BJ (cell line): ENCODE data around the gene TCF19. TPM values are rescaled to one million over a fixed set of nuclear protein-coding genes. Genes with fewer than 3 reads are reported as not detected.

ENCODE experiments used
- CTCF ChIA-PET: fragments of 350-600 bp; formaldehyde crosslinking; extraction: SDS; loops from one replicate; lab custom pipeline; 2021; ENCODE audit warnings: antibody characterized with exemption, inconsistent platforms; lab: Yijun Ruan, JAX
- POLR2A ChIA-PET: fragments of 300-600 bp; sonication (Branson Sonifier 250); formaldehyde crosslinking; extraction: SDS; loops from one replicate; lab custom pipeline; 2021; ENCODE audit warnings: antibody characterized with exemption; lab: Charles Lee
- DNase-seq: peaks from one replicate; pipeline ENCODE4 v3.0.0-alpha.2; 2011; ENCODE audit warnings: low read depth
- H3K27me3 ChIP-seq: 2 replicates; pipeline ENCODE4 v1.6.0; 2011; ENCODE audit warnings: low read length; ENCODE audit not compliant: control insufficient read depth, insufficient read depth
- H3K36me3 ChIP-seq: 2 replicates; pipeline ENCODE4 v1.5.1; 2011; ENCODE audit warnings: low read length; ENCODE audit not compliant: control insufficient read depth, insufficient read depth
- H3K4me3 ChIP-seq: 2 replicates; pipeline ENCODE4 v1.5.1; 2011; ENCODE audit warnings: low read depth, mild to moderate bottlenecking, control low read depth, low read length
- polyA plus RNA-seq: library from polyadenylated mRNA; depleted of rRNA; stranded (reverse); fragments of >200 nt; gene quantifications from 2 replicates; pipeline ENCODE4 v1.2.3, GENCODE V29; 2011
- TF ChIP-seq, protein P1 (sequence below): IDR thresholded peaks from 2 replicates; pipeline ENCODE4 v1.5.1; 2011; ENCODE audit warnings: low read depth, mild to moderate bottlenecking, control low read depth, inconsistent platforms, low read length, moderate library complexity; ENCODE audit not compliant: insufficient read depth

TCF19 gene
- polyA plus RNA-seq, 1 experiment: 10.4 TPM

DNA sequence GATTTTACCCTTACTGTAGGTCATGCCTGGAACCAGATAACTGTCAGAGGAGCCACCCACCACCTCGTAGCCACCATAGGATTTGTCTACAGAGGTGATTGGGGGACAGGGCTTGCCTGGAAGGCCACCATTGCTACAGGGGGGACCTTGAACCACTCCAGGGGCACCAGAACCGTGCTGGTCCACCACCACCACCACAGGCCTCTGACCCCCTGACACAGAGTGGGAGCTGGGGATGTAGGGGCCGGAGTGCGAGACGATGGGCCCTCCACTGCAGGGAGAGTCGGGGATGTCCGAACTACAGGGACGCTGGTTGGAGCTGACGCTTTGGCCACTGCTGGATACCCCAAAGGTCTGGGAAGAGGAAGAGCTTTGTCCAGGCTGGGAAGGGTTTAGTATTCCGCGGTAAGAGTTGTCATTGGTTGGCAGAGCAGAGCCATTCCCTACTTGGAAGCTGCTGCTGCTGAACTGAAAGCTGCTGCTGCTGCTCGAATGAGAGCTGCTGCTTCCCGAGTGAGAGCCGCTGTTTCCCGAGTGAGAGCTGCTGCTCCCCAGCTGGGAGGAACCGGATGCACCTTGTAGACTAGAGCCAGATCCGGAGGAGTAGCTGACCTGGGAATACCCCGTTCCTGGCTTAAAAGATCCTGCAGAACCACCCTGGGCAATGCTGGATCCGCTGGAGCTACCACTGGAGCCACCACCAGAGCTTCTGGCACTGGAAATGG lies 41.6 kb upstream of the TCF19 start:
- H3K36me3 ChIP-seq: no peaks in the 10 kb centered on the region; the same call in 1 of the 2 replicates
- H3K27me3 ChIP-seq: no peaks in the 10 kb centered on the region
- POLR2A ChIA-PET: interaction anchor here (0.7 kb wide), 1 partner anchor 299 kb away, joined by 3 read pairs; no protein-coding TSS in a partner anchor
- TF ChIP-seq, protein P1, sequence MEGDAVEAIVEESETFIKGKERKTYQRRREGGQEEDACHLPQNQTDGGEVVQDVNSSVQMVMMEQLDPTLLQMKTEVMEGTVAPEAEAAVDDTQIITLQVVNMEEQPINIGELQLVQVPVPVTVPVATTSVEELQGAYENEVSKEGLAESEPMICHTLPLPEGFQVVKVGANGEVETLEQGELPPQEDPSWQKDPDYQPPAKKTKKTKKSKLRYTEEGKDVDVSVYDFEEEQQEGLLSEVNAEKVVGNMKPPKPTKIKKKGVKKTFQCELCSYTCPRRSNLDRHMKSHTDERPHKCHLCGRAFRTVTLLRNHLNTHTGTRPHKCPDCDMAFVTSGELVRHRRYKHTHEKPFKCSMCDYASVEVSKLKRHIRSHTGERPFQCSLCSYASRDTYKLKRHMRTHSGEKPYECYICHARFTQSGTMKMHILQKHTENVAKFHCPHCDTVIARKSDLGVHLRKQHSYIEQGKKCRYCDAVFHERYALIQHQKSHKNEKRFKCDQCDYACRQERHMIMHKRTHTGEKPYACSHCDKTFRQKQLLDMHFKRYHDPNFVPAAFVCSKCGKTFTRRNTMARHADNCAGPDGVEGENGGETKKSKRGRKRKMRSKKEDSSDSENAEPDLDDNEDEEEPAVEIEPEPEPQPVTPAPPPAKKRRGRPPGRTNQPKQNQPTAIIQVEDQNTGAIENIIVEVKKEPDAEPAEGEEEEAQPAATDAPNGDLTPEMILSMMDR: no peak
- no peak overlapping the region for H3K4me3 ChIP-seq
- CTCF ChIA-PET: interaction anchor here (0.8 to 6.6 kb wide), 8 partner anchors 9 to 49 kb away, joined by 3 to 33 read pairs (median 14); partner anchors contain the start of gene PSORS1C2
- DNase-seq: no peak

DNA sequence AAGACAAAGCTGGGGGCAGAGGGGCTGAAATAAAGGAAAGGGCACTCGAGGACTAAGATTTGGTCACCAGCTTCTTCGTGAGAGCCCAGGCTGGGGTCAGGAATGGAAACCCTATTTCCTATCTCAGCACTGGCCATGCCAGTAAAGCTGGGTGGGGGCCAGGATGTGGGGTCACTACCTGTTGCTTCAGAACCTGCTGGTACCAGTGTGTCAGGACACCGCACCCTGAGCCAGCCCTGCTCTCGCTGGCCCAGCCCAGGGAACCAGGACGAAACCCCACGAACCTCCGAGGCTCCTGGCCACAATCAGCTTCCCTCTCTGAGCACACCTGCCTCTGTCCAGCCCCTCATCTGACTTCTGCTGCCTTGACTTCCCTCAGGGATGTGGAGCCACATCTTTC lies 40.2 kb upstream of the TCF19 start:
- DNase-seq: no peak
- ChIA-PET CTCF (interaction anchor here (0.8 to 6.6 kb wide), 6 partner anchors 9 to 74 kb away, joined by 3 to 33 read pairs (median 4); no protein-coding TSS in a partner anchor), POLR2A (no interaction called here)
- Histone ChIP-seq H3K27me3 (no peaks in the 10 kb centered on the region), H3K36me3 (no peaks in the 10 kb centered on the region; the same call in 1 of the 2 replicates), H3K4me3 (no peak overlapping the region)
- TF ChIP-seq, protein P1: no peak

DNA sequence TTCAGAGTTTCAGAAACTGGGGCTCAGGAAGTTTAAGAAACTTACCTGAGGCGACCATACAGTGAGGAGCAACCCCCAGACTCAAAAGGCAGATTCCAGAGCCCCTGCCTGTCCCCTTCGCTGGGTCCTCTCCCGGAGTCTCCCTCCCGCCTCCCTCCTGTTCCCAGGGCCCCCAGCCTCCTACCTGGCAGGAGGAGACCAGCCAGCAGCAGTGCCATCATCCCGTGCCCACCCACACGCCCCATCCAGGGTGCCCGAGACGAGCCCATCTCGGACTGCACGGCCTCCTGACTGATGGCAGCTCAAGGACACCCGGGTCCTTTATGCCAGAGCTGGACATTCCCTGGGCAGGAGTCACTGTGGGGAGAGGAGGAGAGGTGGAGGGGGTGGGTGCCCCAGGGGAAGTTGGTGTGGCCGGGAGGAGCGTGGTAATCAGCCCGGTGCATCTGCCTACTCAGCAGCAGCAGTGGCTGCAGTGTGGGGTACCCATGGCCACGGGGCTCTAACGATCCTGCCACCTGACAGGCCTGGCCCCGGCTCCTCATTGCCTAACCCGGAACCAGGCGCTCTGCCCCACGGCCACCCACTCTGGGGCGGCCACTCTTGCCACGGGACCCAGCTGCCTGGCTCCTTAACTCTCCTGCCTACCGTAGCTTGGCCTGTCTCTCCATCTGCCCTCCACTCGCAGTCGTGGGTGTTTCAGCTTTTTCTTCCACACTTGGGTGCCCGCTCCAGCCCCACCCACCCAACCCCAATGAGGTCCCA lies 38.1 kb upstream of the TCF19 start, which contains the start of gene CDSN:
TSS of gene CDSN (minus strand) at position 296 of the 765 bp plus-strand sequence. CDS start at position 269, 27 bp downstream.
- Histone ChIP-seq H3K27me3 (no peaks in the 10 kb centered on the region), H3K4me3 (no peak within 1 kb of the TSS), H3K36me3 (no peaks in the 10 kb centered on the region; the same call in 1 of the 2 replicates)
- no peak for DNase-seq
- ChIA-PET POLR2A (interaction anchor here (0.6 kb wide), 1 partner anchor 10 kb away, joined by 11 read pairs; no protein-coding TSS in a partner anchor), CTCF (interaction anchor here (1.5 to 2.4 kb wide), 3 partner anchors 33 to 205 kb away, joined by 3 to 7 read pairs (median 5); no protein-coding TSS in a partner anchor)
- TF ChIP-seq, protein P1: no peak

DNA sequence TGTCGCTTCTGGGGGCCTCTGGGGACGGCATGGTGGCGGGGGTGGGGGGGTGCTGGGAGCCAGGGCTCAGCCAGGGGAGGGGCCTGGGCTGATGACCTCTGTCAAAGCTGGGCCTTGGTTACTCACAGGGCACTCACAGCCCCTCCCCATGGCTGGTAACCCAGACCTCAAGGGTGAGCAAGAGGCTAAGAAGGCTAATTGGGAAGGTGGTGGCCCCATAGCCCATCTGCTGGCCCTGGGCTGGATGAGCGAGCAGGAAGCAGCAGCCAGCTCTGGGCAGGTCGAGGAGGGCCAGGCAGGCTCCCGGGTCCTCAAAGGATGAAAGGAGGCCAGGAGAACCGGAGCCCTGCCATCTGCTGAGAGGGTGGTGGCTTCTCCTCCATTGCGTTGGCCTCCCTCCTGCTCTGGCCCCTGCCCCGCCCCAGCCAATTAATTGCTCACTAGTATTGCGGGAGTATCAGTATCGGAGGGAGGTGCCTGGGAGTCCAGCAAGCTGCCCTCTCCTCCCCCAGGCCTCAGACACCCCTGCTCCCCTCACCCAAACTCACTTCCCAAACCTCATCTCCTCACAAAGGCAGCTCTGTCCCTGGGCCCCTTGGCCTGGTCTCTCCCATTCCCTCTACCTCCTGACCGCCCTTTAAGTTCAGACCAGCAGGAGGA lies 37.1 kb upstream of the TCF19 start:
- no peaks in the 10 kb centered on the region for H3K27me3 ChIP-seq
- DNase-seq: no peak
- ChIA-PET POLR2A (no interaction called here), CTCF (interaction anchor here (0.8 to 2.4 kb wide), 4 partner anchors 34 to 206 kb away, joined by 3 to 7 read pairs (median 4); no protein-coding TSS in a partner anchor)
- TF ChIP-seq, protein P1: no peak
- no peak overlapping the region for H3K4me3 ChIP-seq
- no peaks in the 10 kb centered on the region; the same call in 1 of the 2 replicates for H3K36me3 ChIP-seq
